H4 (cell line): ENCODE measurements around the gene HLA-DMA. TPM values are rescaled to one million over a fixed set of nuclear protein-coding genes. Genes with fewer than 3 reads are reported as not detected.

ENCODE experiments used
- DNase-seq: peaks from one replicate; pipeline ENCODE4 v3.0.0-alpha.2; 2015; ENCODE audit warnings: low spot score
- total RNA-seq: library from RNA; depleted of rRNA; stranded (reverse); fragments of >200 nt; shearing (Covaris generic); gene quantifications from 2 replicates; pipeline ENCODE4 v1.2.3, GENCODE V29; 2014

Gene HLA-DMA
- total RNA-seq, 1 experiment from 2014 or later, result 10.3 TPM

GRCh38 chr6:32974541-32975308, 21.8 kb upstream of the HLA-DMA start:
- DNase-seq, result no peak

GRCh38 chr6:32974016-32974333, 21.1 kb upstream of the HLA-DMA start:
- DNase-seq, result peak; percentile 38

DNA sequence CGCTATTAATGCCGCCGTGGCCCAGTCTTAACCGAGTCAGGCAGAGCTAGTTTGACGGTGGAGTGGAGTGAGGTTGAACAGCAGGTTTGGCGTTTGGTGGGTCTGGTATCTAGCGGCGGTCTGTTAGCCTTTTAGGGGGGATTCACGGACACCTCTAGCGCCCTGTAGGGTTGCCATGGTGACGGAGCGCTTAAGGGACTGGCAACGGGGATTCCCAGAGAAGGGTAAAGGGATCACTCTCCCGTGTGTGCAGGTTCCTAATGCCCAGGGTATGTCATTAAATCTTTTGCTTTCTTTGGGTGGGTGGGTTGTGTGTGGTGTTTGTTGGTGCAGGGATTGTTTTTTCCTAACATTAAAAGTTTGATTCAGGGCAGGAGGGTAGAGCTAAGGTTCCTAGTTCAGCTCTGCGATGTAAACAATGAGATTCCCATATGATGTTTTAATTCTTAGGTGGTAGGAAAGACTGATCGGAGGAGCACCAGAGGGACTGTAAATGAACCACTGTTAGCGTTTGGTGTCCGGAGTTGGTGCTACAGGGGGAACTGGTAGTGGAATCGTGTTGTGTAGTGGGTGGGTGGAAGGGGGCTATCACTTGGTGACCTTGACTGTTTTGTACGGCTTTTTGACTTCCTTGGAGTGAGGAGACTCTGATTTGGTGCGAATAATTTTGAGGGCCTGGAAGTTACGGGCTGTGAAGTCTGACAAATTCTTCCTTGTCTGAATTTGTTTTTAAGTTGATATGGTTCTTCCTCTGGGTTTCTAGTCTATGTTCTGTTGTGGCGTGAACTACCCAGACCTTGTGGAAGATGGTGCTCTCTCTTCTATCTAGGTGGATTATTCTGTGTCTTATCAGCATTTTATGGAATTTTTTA, 20.5 kb upstream of the HLA-DMA start:
- peak; percentile 22 for DNase-seq

- no peak for DNase-seq
Observed at GRCh38 chr6:32972353-32973143, 19.7 kb upstream of the HLA-DMA start.

GRCh38 chr6:32971581-32972352, 18.9 kb upstream of the HLA-DMA start:
- DNase-seq, result peak; percentile 99

GRCh38 chr6:32971242-32971580, 18.3 kb upstream of the HLA-DMA start:
- no peak for DNase-seq

DNA sequence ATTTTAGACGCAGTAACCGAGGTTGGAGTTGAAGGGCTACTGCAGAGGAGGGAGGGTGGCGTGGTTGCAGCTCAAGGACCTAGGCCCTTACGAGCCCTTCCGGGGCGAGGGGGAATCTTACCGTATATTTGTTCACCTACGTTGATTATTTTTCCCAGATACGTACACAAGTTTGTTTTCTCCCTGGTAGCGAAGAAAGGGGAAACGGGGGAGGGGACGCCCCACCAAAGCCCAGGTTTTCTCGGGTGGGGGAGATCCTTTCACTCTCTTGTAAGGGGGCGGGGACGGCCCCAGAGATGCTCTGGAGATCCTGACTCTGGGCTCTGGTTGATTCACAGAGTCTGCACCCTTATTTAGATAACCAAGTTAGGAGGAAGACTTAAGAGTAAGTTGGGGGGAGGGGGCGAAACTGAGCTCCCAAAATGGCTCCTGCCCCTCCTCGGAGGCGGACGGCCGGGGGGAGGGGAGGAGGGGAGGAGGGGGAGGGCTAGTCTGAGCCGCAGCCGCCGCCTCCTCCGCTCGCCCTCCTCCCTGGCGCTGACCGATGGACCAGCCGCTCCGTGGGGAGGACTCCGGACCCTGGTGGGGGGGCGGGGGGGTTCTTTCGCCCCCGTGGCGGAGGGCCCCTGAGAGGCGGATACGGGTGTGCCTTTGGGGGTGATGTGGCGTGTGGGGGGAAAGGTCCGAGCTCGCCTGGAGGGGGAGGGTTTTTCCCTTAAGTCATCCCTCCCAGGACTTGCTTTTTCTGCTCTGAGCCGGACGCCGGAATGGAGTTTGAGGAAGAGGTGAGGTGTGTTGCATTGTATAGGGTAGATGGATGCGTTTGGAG, 17.7 kb upstream of the HLA-DMA start:
- peak; percentile 83 for DNase-seq

DNA sequence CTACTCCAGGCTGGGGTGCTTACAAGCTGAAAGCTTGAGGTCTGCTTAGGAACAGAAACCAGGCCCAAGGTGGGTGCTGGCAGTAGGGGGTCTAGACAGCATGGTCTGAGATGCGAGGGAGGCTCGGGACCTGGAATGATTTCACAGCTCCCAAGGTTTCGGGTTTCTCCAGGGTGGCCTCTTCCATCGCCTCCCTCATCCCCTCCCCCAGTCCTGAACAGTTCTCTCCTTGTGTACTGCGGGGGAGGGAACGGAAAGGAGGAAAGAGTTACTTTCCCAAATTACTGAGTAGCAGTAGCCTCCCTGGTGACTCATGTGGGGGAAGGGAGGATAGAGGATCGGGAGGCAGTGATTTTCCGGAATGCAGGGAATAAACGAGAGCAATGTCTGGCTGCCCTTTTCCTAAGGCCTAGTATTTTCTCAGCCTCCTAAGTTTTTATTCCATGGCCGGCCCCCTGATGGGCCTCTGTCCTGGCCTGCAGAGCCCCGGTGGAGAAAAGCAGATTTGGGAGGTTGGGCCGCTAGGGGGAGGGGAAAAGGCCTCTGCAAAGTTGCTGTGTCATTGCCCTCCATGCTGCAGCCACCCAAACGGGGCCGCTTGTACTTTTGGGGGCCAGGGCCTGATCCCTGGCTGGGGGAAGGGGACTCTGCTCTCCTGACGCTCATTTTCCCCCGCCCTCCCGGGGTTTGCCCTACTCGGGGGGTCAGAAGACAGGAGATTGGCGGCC, 17.0 kb upstream of the HLA-DMA start:
- DNase-seq, result peak; percentile 95

GRCh38 chr6:32968867-32969684, 16.2 kb upstream of the HLA-DMA start:
- DNase-seq, result peak; percentile 78

- DNase-seq, result peak; percentile 97
Observed at GRCh38 chr6:32968093-32968866, 15.4 kb upstream of the HLA-DMA start, which contains the start of gene BRD2. Gene BRD2 (plus strand): TSS chr6:32968594. CDS start chr6:32972899, 4,305 bp downstream.

DNA sequence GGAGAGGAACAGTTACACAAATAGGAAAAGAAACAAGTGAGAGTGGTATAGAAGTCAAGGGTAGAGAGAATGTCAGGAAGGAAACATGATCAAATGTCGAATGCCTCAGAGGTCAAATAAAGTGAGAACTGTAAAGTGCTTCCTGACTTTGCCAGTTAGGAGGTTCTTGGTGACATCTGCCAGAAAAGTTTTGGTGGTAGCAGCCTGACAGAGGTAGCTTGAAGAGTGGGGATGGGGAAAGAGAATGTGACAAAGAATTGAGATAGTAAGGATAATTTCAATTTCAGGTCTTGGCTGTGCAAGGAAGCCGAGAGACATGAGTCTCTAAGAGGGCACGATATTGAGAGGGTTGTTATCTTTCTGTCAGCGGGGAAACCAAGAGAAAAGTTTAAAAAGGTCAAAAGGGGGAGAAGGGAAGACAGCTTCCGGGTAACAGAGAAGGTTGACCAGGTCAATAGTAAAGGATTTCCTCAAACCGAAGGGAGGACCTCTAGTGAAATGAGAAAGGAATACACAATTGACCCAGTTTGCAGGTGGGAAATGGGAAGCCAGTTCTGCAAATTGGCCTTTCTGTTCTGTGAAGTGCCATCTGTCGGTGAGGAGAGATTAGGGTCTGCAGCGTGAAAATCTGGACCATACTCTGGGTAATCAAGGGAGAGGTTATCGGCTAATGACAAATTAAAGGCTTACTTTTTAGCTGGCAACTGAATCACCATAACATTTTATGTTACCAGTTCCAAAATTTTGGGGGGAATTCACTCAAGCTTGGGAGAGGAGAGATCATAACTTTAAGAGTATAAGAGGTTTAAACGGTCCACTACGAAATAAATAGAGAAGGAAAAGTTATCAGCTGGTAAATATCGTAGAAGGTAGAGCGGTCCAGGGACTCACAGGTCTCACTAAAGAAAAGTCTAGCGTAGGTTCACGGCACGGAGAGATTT, 14.5 kb upstream of the HLA-DMA start:
- DNase-seq, result peak; percentile 73

- DNase-seq, result peak; percentile 61
Observed at GRCh38 chr6:32964776-32965175, 11.9 kb upstream of the HLA-DMA start.

GRCh38 chr6:32963866-32964265, 11.0 kb upstream of the HLA-DMA start:
- no peak for DNase-seq

GRCh38 chr6:32962213-32962826, 9.4 kb upstream of the HLA-DMA start:
- no peak for DNase-seq

- DNase-seq, result no peak
Observed at GRCh38 chr6:32960563-32960962, 7.7 kb upstream of the HLA-DMA start.

GRCh38 chr6:32956176-32956575, 3.3 kb upstream of the HLA-DMA start:
- no peak for DNase-seq
